CD14-positive monocyte (primary cell): ENCODE measurements around the gene TRPM4. TPM values are rescaled to one million over a fixed set of nuclear protein-coding genes. Genes with fewer than 3 reads are reported as not detected.
A peak's percentile ranks its signal among the peaks of the same experiment; 100 is the strongest.

Experiments
- DNase-seq, 3 donors: peaks; one replicate each; pipeline ENCODE4 v3.0.0-alpha.2; 2011 to 2022
- H2AFZ ChIP-seq: 2 replicates; pipeline ENCODE4 v1.6.0; 2012; ENCODE audit warnings: mild to moderate bottlenecking, low read depth, low read length, inconsistent platforms; ENCODE audit not compliant: insufficient read depth, poor library complexity, severe bottlenecking
- H3K27ac ChIP-seq, 2 donors: 1 replicate in 1 of 2; 2 replicates in 1 of 2; pipeline ENCODE4 v1.5.1; 2012 to 2013; ENCODE audit warnings: low read length in 2 of 2, control low read depth in 1 of 2, inconsistent platforms in 1 of 2, low read depth in 1 of 2, mild to moderate bottlenecking in 1 of 2
- H3K27me3 ChIP-seq, 2 donors: one replicate each; pipeline versions ENCODE4 v1.6.0 to v1.6.1; 2011 to 2013; ENCODE audit warnings: low read length in 2 of 2; ENCODE audit not compliant: control insufficient read depth in 2 of 2, insufficient read depth in 2 of 2
- H3K36me3 ChIP-seq, 2 donors: replicated peaks in 1 of 2; 1 replicate in 1 of 2; 2 replicates in 1 of 2; pipeline versions ENCODE4 v1.5.1 to v1.6.1; 2012 to 2013; ENCODE audit warnings: low read length in 2 of 2, control low read depth in 1 of 2, inconsistent platforms in 1 of 2, mild to moderate bottlenecking in 1 of 2; ENCODE audit not compliant: insufficient read depth in 2 of 2, control insufficient read depth in 1 of 2
- H3K4me1 ChIP-seq, 2 donors: 1 replicate in 1 of 2; 2 replicates in 1 of 2; pipeline versions ENCODE4 v1.5.1 to v1.6.1; 2012 to 2013; ENCODE audit warnings: low read length in 2 of 2, control low read depth in 1 of 2, inconsistent platforms in 1 of 2, mild to moderate bottlenecking in 1 of 2, moderate library complexity in 1 of 2; ENCODE audit not compliant: insufficient read depth in 2 of 2, control insufficient read depth in 1 of 2
- H3K4me2 ChIP-seq: replicated peaks from 2 replicates; pipeline ENCODE3; 2012; ENCODE audit warnings: low read length, moderate library complexity, mild to moderate bottlenecking; ENCODE audit not compliant: poor library complexity, severe bottlenecking; ENCODE audit errors: extremely low read depth
- H3K4me3 ChIP-seq, 3 experiments: fragments of 200-600 bp in 1 of 3; sonication (generic) in 1 of 3; replicated peaks in 1 of 3; 1 replicate in 2 of 3; 2 replicates in 1 of 3; pipeline ENCODE4 v1.5.1; 2011 to 2013; ENCODE audit warnings: low read length in 3 of 3, mild to moderate bottlenecking in 3 of 3, control low read depth in 2 of 3, low read depth in 2 of 3, inconsistent platforms in 1 of 3, moderate library complexity in 1 of 3
- H3K79me2 ChIP-seq: 2 replicates; pipeline ENCODE4 v1.6.0; 2012; ENCODE audit warnings: mild to moderate bottlenecking, control low read depth, inconsistent platforms, low read length, moderate library complexity; ENCODE audit not compliant: insufficient read depth
- H3K9ac ChIP-seq: 2 replicates; pipeline ENCODE4 v1.6.0; 2017; ENCODE audit warnings: low read length, mild to moderate bottlenecking; ENCODE audit not compliant: insufficient read depth, poor library complexity, severe bottlenecking
- H3K9me3 ChIP-seq, 2 donors: replicated peaks in 1 of 2; 1 replicate in 1 of 2; 2 replicates in 1 of 2; pipeline versions ENCODE4 v1.5.1 to v1.6.1; 2012 to 2013; ENCODE audit warnings: low read length in 2 of 2, control low read depth in 1 of 2; ENCODE audit not compliant: control insufficient read depth in 1 of 2, insufficient read depth in 1 of 2
- H4K20me1 ChIP-seq: 2 replicates; pipeline ENCODE4 v1.6.0; 2012; ENCODE audit warnings: mild to moderate bottlenecking, low read length, control low read depth, moderate library complexity; ENCODE audit not compliant: insufficient read depth
- H3K27ac Mint-ChIP-seq, 7 donors: one replicate each; pipeline ENCODE4 v1.8.0; 2020; ENCODE audit warnings: mild to moderate bottlenecking in 7 of 7, mixed read lengths in 7 of 7, moderate library complexity in 6 of 7, inconsistent platforms in 2 of 7
- H3K27me3 Mint-ChIP-seq, 3 donors: one replicate each; pipeline ENCODE4 v1.8.0; 2021 to 2022; ENCODE audit warnings: low read depth in 3 of 3, mild to moderate bottlenecking in 3 of 3, mixed read lengths in 3 of 3, moderate library complexity in 3 of 3, inconsistent platforms in 1 of 3
- H3K36me3 Mint-ChIP-seq, 2 donors: one replicate each; pipeline ENCODE4 v1.8.0; 2020; ENCODE audit warnings: mixed read lengths in 2 of 2, inconsistent platforms in 1 of 2, mild to moderate bottlenecking in 1 of 2
- H3K4me1 Mint-ChIP-seq: one replicate; pipeline ENCODE4 v1.8.0; 2020; ENCODE audit warnings: mild to moderate bottlenecking, mixed read lengths
- H3K4me3 Mint-ChIP-seq, 2 donors: one replicate each; pipeline ENCODE4 v1.8.0; 2020; ENCODE audit warnings: mild to moderate bottlenecking in 2 of 2, mixed read lengths in 2 of 2, moderate library complexity in 1 of 2
- H3K9me3 Mint-ChIP-seq, 7 donors: one replicate each; pipeline ENCODE4 v1.8.0; 2020 to 2022; ENCODE audit warnings: mixed read lengths in 7 of 7, mild to moderate bottlenecking in 6 of 7, moderate library complexity in 6 of 7, inconsistent platforms in 2 of 7
- CTCF ChIP-seq: fragments of 200-600 bp; IDR thresholded peaks from one replicate; pipeline ENCODE4 v1.8.0; 2022; ENCODE audit warnings: antibody characterized with exemption, mild to moderate bottlenecking
- WGBS: methylation state at CpG from one replicate; pipeline ENCODE4 v1.1.5; 2013; ENCODE audit warnings: missing lambda C conversion rate; ENCODE audit not compliant: insufficient coverage; 5-methylcytosine and 5-hydroxymethylcytosine counted together
- intact Hi-C, 2 donors: fragments of 100-400 bp; cut with micrococcal nuclease; formaldehyde crosslinking; loops; one replicate each; pipeline versions ENCODE4 v1.15.0 to v1.15.1; 2023
- polyA plus RNA-seq, 3 donors: library from polyadenylated mRNA; depleted of rRNA in 1 of 3; unstranded in 2 of 3; stranded (reverse) in 1 of 3; fragments of 300-500 nt in 2 of 3; fragments of >200 nt in 1 of 3; fragmentation: Illumina TruSeq in 2 of 3; gene quantifications; 1 replicate in 2 of 3; 2 replicates in 1 of 3; pipeline ENCODE4 v1.2.3, GENCODE V29; 2012 to 2021

TRPM4 gene
- polyA plus RNA-seq, 3 donors = 6.0 to 6.9 (median 6.6) TPM

- peaks cover 33 to 49% of the 10 kb centered on the region in 2 donors for H3K4me1 ChIP-seq
Measured at GRCh38 chr19:49119411-49120324, 37.9 kb upstream of the TRPM4 start, which contains the start of gene PPFIA3. PPFIA3 (plus strand) TSS chr19:49119544; CDS start chr19:49127874, 8,330 bp downstream.

More at GRCh38 chr19:49119411-49120324, 37.9 kb upstream of the TRPM4 start, which contains the start of gene PPFIA3:
- Histone ChIP-seq H3K27ac (peak within 1 kb of the TSS; percentile 80 to 83), H3K27me3 (peaks cover 15 to 25% of the 10 kb centered on the region in 2 donors), H3K79me2 (no peaks in the 10 kb centered on the region), H2AFZ (peak within 1 kb of the TSS; percentile 84), H3K36me3 (no peaks in the 10 kb centered on the region), H3K4me3 (peak within 1 kb of the TSS; percentile 33 to 75 (median 63)), H4K20me1 (no peaks in the 10 kb centered on the region), H3K9me3 (no peaks in the 10 kb centered on the region), H3K4me2 (peak within 1 kb of the TSS; percentile 77), H3K9ac (peak within 1 kb of the TSS; percentile 63)
- DNase-seq = peak in 1 of 3 donors; percentile 33
- H3K27me3 Mint-ChIP-seq = peaks cover 31 to 43% (median 35%) of the 10 kb centered on the region in 3 donors
- WGBS = under 1% methylated on average over 66 of the region's 90 CpGs
- no peak for TF ChIP-seq CTCF
- peaks cover 3 to 20% (median 11%) of the 10 kb centered on the region in 7 donors for H3K9me3 Mint-ChIP-seq
- peaks cover 38% of the 10 kb centered on the region for H3K4me1 Mint-ChIP-seq
- intact Hi-C loops = no loop called here
- H3K36me3 Mint-ChIP-seq = peaks cover 2 to 9% of the 10 kb centered on the region in 2 donors
- H3K27ac Mint-ChIP-seq = peak within 1 kb of the TSS; percentile 80 to 91 (median 85)
- peak within 1 kb of the TSS; percentile 75 to 89 for H3K4me3 Mint-ChIP-seq
